ENCODE data around the gene DPYD. TPM values are rescaled to one million over a fixed set of nuclear protein-coding genes. Genes with fewer than 3 reads are reported as not detected.

The DPYD gene
- total RNA-seq, 1 donor: 81.4 TPM

DNA sequence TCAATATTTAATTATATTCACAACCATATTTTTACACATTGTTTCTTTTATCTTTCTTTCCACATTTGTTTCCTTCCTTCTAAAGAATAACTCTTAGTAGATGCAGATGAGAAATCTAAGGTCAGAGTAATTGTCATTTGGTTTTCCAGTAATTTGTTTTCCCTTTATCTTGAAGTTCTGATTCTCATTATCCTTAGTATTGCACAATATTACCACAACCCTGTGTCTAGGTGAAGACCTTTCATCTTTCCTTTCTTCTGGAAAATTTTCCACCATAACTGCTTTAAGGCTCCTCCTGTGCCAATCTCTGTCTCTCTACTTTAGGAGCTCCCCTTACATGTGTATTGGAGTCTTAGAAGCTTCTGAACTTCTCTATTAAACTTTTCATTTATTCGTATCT, 209.0 kb downstream of the DPYD start:
- no peak overlapping the region for H2AFZ ChIP-seq (ENCODE audit: low read length)
- H3K36me3 ChIP-seq (ENCODE audit: insufficient read depth, low read length): no peaks in the 10 kb centered on the region
- H3K4me1 ChIP-seq (ENCODE audit: insufficient read depth, low read length): no peaks in the 10 kb centered on the region
- no peaks in the 10 kb centered on the region for H3K79me2 ChIP-seq (ENCODE audit: insufficient read depth, low read length)
- DNase-seq (ENCODE audit: insufficient read length, low spot score, missing footprints): no peak
- H4K20me1 ChIP-seq (ENCODE audit: insufficient read depth, low read length): no peaks in the 10 kb centered on the region
- TF ChIP-seq, protein P1, sequence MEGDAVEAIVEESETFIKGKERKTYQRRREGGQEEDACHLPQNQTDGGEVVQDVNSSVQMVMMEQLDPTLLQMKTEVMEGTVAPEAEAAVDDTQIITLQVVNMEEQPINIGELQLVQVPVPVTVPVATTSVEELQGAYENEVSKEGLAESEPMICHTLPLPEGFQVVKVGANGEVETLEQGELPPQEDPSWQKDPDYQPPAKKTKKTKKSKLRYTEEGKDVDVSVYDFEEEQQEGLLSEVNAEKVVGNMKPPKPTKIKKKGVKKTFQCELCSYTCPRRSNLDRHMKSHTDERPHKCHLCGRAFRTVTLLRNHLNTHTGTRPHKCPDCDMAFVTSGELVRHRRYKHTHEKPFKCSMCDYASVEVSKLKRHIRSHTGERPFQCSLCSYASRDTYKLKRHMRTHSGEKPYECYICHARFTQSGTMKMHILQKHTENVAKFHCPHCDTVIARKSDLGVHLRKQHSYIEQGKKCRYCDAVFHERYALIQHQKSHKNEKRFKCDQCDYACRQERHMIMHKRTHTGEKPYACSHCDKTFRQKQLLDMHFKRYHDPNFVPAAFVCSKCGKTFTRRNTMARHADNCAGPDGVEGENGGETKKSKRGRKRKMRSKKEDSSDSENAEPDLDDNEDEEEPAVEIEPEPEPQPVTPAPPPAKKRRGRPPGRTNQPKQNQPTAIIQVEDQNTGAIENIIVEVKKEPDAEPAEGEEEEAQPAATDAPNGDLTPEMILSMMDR (IDR thresholded peaks at IDR 0.05; ENCODE audit: extremely low read depth, low read depth, low read length): no peak
- no peaks in the 10 kb centered on the region for H3K27me3 ChIP-seq (ENCODE audit: insufficient read depth, low read length)
- no peak overlapping the region for H3K4me2 ChIP-seq (ENCODE audit: insufficient read depth, low read length)
- no peak overlapping the region for H3K27ac ChIP-seq (ENCODE audit: low read depth, low read length)
- H3K9me3 ChIP-seq (ENCODE audit: low read depth, low read length): no peaks in the 10 kb centered on the region
- no peak overlapping the region for H3K4me3 ChIP-seq (ENCODE audit: insufficient read depth, low read length)

DNA sequence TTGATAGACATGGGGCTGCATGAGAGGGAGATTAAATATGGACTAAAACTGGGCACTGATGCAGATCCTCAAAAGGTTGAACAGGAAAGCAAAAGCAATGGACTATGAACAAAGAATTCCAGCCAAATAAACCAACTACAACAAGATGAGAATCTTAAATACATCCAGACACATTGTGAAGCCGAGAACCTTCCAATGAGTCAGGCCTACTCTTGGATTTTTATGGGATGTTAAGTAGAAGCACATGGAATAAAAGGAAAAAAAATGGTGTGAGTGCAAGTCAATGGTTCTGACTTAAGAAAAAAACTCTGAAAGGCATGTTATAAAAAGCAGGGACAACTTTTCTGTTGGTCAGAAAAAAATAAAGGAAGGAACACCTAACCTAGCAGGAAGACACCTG, 227.2 kb downstream of the DPYD start:
- H3K36me3 ChIP-seq (ENCODE audit: insufficient read depth, low read length): no peaks in the 10 kb centered on the region
- H3K27ac ChIP-seq (ENCODE audit: low read depth, low read length): no peak overlapping the region
- no peak overlapping the region for H3K4me3 ChIP-seq (ENCODE audit: insufficient read depth, low read length)
- no peaks in the 10 kb centered on the region for H4K20me1 ChIP-seq (ENCODE audit: insufficient read depth, low read length)
- H3K27me3 ChIP-seq (ENCODE audit: insufficient read depth, low read length): no peaks in the 10 kb centered on the region
- no peaks in the 10 kb centered on the region for H3K4me1 ChIP-seq (ENCODE audit: insufficient read depth, low read length)
- H3K79me2 ChIP-seq (ENCODE audit: insufficient read depth, low read length): no peaks in the 10 kb centered on the region
- H3K9me3 ChIP-seq (ENCODE audit: low read depth, low read length): no peaks in the 10 kb centered on the region
- TF ChIP-seq, protein P1 (IDR thresholded peaks at IDR 0.05; ENCODE audit: extremely low read depth, low read depth, low read length): no peak
- no peak overlapping the region for H2AFZ ChIP-seq (ENCODE audit: low read length)
- DNase-seq (ENCODE audit: insufficient read length, low spot score, missing footprints): no peak
- H3K4me2 ChIP-seq (ENCODE audit: insufficient read depth, low read length): no peak overlapping the region

DNA sequence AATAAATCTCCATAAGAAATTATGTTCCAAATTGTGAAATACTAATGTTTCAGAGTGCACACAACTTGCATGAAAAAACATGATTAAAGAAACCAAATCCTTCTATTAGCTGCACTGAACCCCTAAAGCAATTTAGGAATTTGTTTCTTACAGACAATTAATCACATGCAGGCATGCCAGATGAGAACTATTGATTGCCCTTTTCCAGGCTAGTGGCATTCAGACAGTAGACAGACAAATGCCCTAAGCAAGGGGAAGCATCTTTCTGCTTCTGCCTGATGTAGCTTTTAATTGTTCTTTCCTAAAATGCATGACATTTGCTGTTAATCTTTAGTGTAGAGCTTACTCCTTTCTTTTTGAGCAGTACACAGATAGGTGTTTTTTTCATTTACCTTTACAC, 229.5 kb downstream of the DPYD start:
- H3K4me3 ChIP-seq (ENCODE audit: insufficient read depth, low read length): no peak overlapping the region

DNA sequence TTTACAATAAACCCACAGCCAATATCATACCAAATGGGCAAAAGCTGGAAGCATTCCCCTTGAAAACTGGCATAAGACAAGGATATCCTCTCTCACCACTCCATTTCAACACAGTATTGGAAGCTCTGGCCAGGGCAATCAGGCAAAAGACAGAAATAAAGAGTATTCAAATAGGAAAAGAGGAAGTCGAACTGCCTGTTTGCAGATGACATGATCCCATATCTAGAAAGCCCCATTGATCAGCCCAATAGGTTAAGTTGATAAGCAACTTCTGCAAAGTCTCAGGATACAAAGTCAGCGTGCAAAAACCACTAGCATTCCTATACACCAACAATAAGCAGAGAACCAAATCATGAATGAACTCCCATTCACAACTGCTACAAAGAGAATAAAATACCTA, 235.5 kb downstream of the DPYD start:
- TF ChIP-seq, protein P1 (IDR thresholded peaks at IDR 0.05; ENCODE audit: extremely low read depth, low read depth, low read length): no peak
- H3K4me2 ChIP-seq (ENCODE audit: insufficient read depth, low read length): no peak overlapping the region
- H2AFZ ChIP-seq (ENCODE audit: low read length): no peak overlapping the region
- no peak overlapping the region for H3K27ac ChIP-seq (ENCODE audit: low read depth, low read length)
- no peaks in the 10 kb centered on the region for H3K27me3 ChIP-seq (ENCODE audit: insufficient read depth, low read length)
- H3K9me3 ChIP-seq (ENCODE audit: low read depth, low read length): no peaks in the 10 kb centered on the region
- H3K36me3 ChIP-seq (ENCODE audit: insufficient read depth, low read length): peaks cover 3% of the 10 kb centered on the region
- no peak overlapping the region for H3K4me3 ChIP-seq (ENCODE audit: insufficient read depth, low read length)
- H3K4me1 ChIP-seq (ENCODE audit: insufficient read depth, low read length): peaks cover 3% of the 10 kb centered on the region
- no peaks in the 10 kb centered on the region for H3K79me2 ChIP-seq (ENCODE audit: insufficient read depth, low read length)
- no peaks in the 10 kb centered on the region for H4K20me1 ChIP-seq (ENCODE audit: insufficient read depth, low read length)
- DNase-seq (ENCODE audit: insufficient read length, low spot score, missing footprints): no peak

More for the DNA sequence above, 229.5 kb downstream of the DPYD start:
- no peaks in the 10 kb centered on the region for H3K36me3 ChIP-seq (ENCODE audit: insufficient read depth, low read length)
- no peaks in the 10 kb centered on the region for H3K9me3 ChIP-seq (ENCODE audit: low read depth, low read length)
- no peaks in the 10 kb centered on the region for H3K4me1 ChIP-seq (ENCODE audit: insufficient read depth, low read length)
- H3K27ac ChIP-seq (ENCODE audit: low read depth, low read length): no peak overlapping the region
- TF ChIP-seq, protein P1 (IDR thresholded peaks at IDR 0.05; ENCODE audit: extremely low read depth, low read depth, low read length): no peak
- no peak for DNase-seq (ENCODE audit: insufficient read length, low spot score, missing footprints)
- H2AFZ ChIP-seq (ENCODE audit: low read length): no peak overlapping the region
- H4K20me1 ChIP-seq (ENCODE audit: insufficient read depth, low read length): no peaks in the 10 kb centered on the region
- H3K79me2 ChIP-seq (ENCODE audit: insufficient read depth, low read length): no peaks in the 10 kb centered on the region
- no peaks in the 10 kb centered on the region for H3K27me3 ChIP-seq (ENCODE audit: insufficient read depth, low read length)
- H3K4me2 ChIP-seq (ENCODE audit: insufficient read depth, low read length): no peak overlapping the region
